SK-N-SH (cell line): ENCODE results near the gene SARDH. TPM values are rescaled to one million over a fixed set of nuclear protein-coding genes. Genes with fewer than 3 reads are reported as not detected.

Experiments
- CTCF ChIA-PET: fragments of 300-600, 350-600 bp; formaldehyde crosslinking; extraction: SDS; loops from one replicate; lab custom pipeline; 2021; lab: Yijun Ruan, JAX
- POLR2A ChIA-PET: fragments of 350-600 bp; sonication (Branson Sonifier 250); formaldehyde crosslinking; extraction: SDS; loops from one replicate; lab custom pipeline; 2020; ENCODE audit warnings: antibody characterized with exemption, inconsistent platforms; lab: Yijun Ruan, JAX
- DNase-seq: peaks from one replicate; pipeline ENCODE4 v3.0.0; 2012
- H2AFZ ChIP-seq: fragments of 200-600 bp; sonication (generic); 2 replicates; pipeline ENCODE4 v1.8.1; 2016; ENCODE audit warnings: antibody characterized with exemption, mild to moderate bottlenecking, low read depth
- H3F3A ChIP-seq: fragments of 200-600 bp; sonication (generic); replicated peaks from 2 replicates; pipeline ENCODE3; 2016; ENCODE audit warnings: antibody characterized with exemption, mild to moderate bottlenecking; ENCODE audit not compliant: insufficient read depth
- H3K27ac ChIP-seq, 2 experiments: fragments of 200-500 bp in 1 of 2; fragments of 200-600 bp in 1 of 2; sonication (Bioruptor generic) in 1 of 2; sonication (generic), shearing (Covaris generic) in 1 of 2; 2 replicates each; pipeline versions ENCODE4 v1.5.1 to v1.6.1; 2014 to 2016; ENCODE audit warnings: low read depth in 2 of 2, inconsistent platforms in 1 of 2, low read length in 1 of 2, mild to moderate bottlenecking in 1 of 2, mixed read lengths in 1 of 2
- H3K27me3 ChIP-seq: fragments of 200-600 bp; sonication (generic), shearing (Covaris generic); 2 replicates; pipeline ENCODE4 v1.6.1; 2016; ENCODE audit warnings: mixed run types; ENCODE audit not compliant: insufficient read depth
- H3K36me3 ChIP-seq, 2 experiments: fragments of 200-500 bp in 1 of 2; fragments of 200-600 bp in 1 of 2; sonication (Bioruptor generic) in 1 of 2; sonication (generic) in 1 of 2; replicated peaks in 1 of 2; 2 replicates each; pipeline versions ENCODE3 to v1.5.1; 2014 to 2016; ENCODE audit warnings: low read length in 1 of 2, mild to moderate bottlenecking in 1 of 2; ENCODE audit not compliant: insufficient read depth in 2 of 2, control insufficient read depth in 1 of 2
- H3K4me1 ChIP-seq, 2 experiments: fragments of 200-500 bp in 1 of 2; fragments of 200-600 bp in 1 of 2; sonication (Bioruptor generic) in 1 of 2; sonication (generic), shearing (Covaris generic) in 1 of 2; 2 replicates each; pipeline versions ENCODE4 v1.5.1 to v1.6.1; 2014 to 2016; ENCODE audit warnings: low read depth in 1 of 2, low read length in 1 of 2, mixed run types in 1 of 2; ENCODE audit not compliant: insufficient read depth in 2 of 2, control insufficient read depth in 1 of 2
- H3K4me2 ChIP-seq: fragments of 200-600 bp; sonication (generic), shearing (Covaris generic); 2 replicates; pipeline ENCODE4 v1.6.1; 2017; ENCODE audit warnings: mixed run types
- H3K4me3 ChIP-seq, 2 experiments: fragments of 200-500 bp in 1 of 2; fragments of 200-600 bp in 1 of 2; sonication (Bioruptor generic) in 1 of 2; sonication (generic), shearing (Covaris generic) in 1 of 2; 2 replicates each; pipeline versions ENCODE4 v1.5.1 to v1.8.1; 2014 to 2016; ENCODE audit warnings: low read depth in 2 of 2, inconsistent platforms in 1 of 2, low read length in 1 of 2, mild to moderate bottlenecking in 1 of 2, mixed read lengths in 1 of 2, moderate library complexity in 1 of 2
- H3K79me2 ChIP-seq: fragments of 200-600 bp; sonication (generic); 2 replicates; pipeline ENCODE4 v1.8.1; 2017; ENCODE audit warnings: mild to moderate bottlenecking; ENCODE audit not compliant: insufficient read depth
- H3K9ac ChIP-seq: fragments of 200-600 bp; sonication (generic); 2 replicates; pipeline ENCODE4 v1.6.1; 2017; ENCODE audit warnings: mixed run types
- H3K9me2 ChIP-seq: fragments of 200-600 bp; sonication (generic); 2 replicates; pipeline ENCODE4 v1.6.1; 2017; ENCODE audit warnings: mixed run types
- H3K9me3 ChIP-seq: fragments of 200-600 bp; sonication (generic); 2 replicates; pipeline ENCODE4 v1.6.1; 2017; ENCODE audit warnings: mixed run types, mild to moderate bottlenecking, moderate library complexity
- H4K20me1 ChIP-seq: fragments of 200-600 bp; sonication (generic); 2 replicates; pipeline ENCODE4 v1.6.1; 2017; ENCODE audit warnings: mild to moderate bottlenecking, mixed run types; ENCODE audit not compliant: insufficient read depth
- CHD2 ChIP-seq: fragments of 150-350 bp; IDR thresholded peaks from 2 replicates; pipeline ENCODE4 v1.6.1; 2018; ENCODE audit warnings: low read length; ENCODE audit not compliant: partially characterized antibody
- EP300 ChIP-seq, 2 experiments: IDR thresholded peaks; 2 replicates each; pipeline versions ENCODE4 v1.4.0 to v1.6.1; 2012; ENCODE audit warnings: borderline replicate concordance in 1 of 2, low read depth in 1 of 2, low read length in 1 of 2
- GABPA ChIP-seq: IDR thresholded peaks from 2 replicates; pipeline ENCODE4 v1.4.0; 2012; ENCODE audit warnings: low read depth, mild to moderate bottlenecking
- GATA2 ChIP-seq: sonication (generic); formaldehyde crosslinking; IDR thresholded peaks from 2 replicates; pipeline ENCODE4 v1.5.0; 2020; ENCODE audit warnings: mild to moderate bottlenecking, missing genetic modification reagents
- IRF3 ChIP-seq: fragments of 150-350 bp; IDR thresholded peaks from 2 replicates; pipeline ENCODE4 v1.6.1; 2016; ENCODE audit warnings: mild to moderate bottlenecking, low read depth, low read length
- JUND ChIP-seq: IDR thresholded peaks from 2 replicates; pipeline ENCODE4 v1.4.0; 2012
- MEF2A ChIP-seq: IDR thresholded peaks from 2 replicates; pipeline ENCODE4 v1.4.0; 2012; ENCODE audit warnings: low read depth, borderline replicate concordance
- MXI1 ChIP-seq: IDR thresholded peaks from 2 replicates; pipeline ENCODE4 v1.6.1; 2012; ENCODE audit warnings: mild to moderate bottlenecking, low read depth, low read length, improper control_type of control experiment
- NFIC ChIP-seq: IDR thresholded peaks from 2 replicates; pipeline ENCODE4 v1.4.0; 2012; ENCODE audit warnings: borderline replicate concordance
- POLR2AphosphoS5 ChIP-seq: IDR thresholded peaks from 2 replicates; pipeline ENCODE4 v1.6.1; 2012; ENCODE audit warnings: low read depth, low read length
- RAD21 ChIP-seq: IDR thresholded peaks from 2 replicates; pipeline ENCODE4 v1.6.1; 2012; ENCODE audit warnings: mild to moderate bottlenecking, low read length
- RCOR1 ChIP-seq: fragments of 150-350 bp; IDR thresholded peaks from 2 replicates; pipeline ENCODE4 v1.6.1; 2017; ENCODE audit warnings: antibody characterized with exemption, low read length
- RXRA ChIP-seq: IDR thresholded peaks from 2 replicates; pipeline ENCODE4 v1.4.0; 2012; ENCODE audit warnings: low read depth, mild to moderate bottlenecking, borderline replicate concordance
- SIN3A ChIP-seq: IDR thresholded peaks from 2 replicates; pipeline ENCODE4 v1.6.1; 2012; ENCODE audit warnings: low read depth, mild to moderate bottlenecking, low read length, moderate library complexity, borderline replicate concordance
- SMC3 ChIP-seq: IDR thresholded peaks from 2 replicates; pipeline ENCODE4 v1.6.1; 2012; ENCODE audit warnings: low read depth, low read length, improper control_type of control experiment
- TCF12 ChIP-seq: IDR thresholded peaks from 2 replicates; pipeline ENCODE4 v1.4.0; 2012
- WGBS: methylation state at CpG from one replicate; pipeline ENCODE4 v1.1.6; 2017; ENCODE audit warnings: low lambda C conversion rate; 5-methylcytosine and 5-hydroxymethylcytosine counted together
- polyA plus RNA-seq, 3 experiments: library from polyadenylated mRNA; depleted of rRNA; stranded (reverse); fragments of >200 nt; gene quantifications; 2 replicates each; pipeline ENCODE4 v1.2.3, GENCODE V29; 2012
- TF ChIP-seq, protein P1 (sequence below): IDR thresholded peaks from 2 replicates; pipeline ENCODE4 v1.4.0; 2012; ENCODE audit warnings: low read depth, borderline replicate concordance
- TF ChIP-seq, protein P2 (sequence below): fragments of 150-350 bp; IDR thresholded peaks from 2 replicates; pipeline ENCODE4 v1.6.1; 2017; ENCODE audit warnings: antibody characterized with exemption, low read length, low read depth, borderline replicate concordance

SARDH gene
- polyA plus RNA-seq, 1 of the 3 experiments (the other 2 are of a cell fraction) = 5.9 TPM

DNA sequence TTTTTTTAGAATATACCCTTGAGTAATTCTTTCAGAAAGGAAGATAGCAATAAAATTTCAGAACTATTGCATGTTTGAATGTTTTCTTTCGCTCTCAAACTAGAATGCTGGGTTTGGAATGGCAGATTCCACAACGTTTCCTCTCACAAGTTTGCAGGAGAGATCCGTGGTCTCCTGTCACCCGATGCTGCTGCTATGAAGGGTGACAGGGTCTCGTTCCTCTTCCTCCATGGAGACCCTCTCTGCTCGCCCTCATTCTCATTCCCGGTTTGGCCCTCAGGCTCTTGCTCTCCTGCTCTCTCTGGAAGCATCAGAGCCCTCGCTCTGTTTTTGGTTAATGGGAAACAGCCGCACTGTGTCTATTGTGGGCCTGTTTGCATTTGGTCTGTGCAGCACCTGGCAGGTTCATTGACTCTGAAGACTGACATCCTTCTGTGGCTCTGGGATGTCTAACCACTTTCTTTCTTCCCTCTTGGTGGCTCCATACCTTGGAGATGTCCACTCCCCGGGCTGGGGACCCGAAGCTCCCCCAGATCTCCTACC is 116.4 kb downstream of the SARDH start:
- peaks cover 21% of the 10 kb centered on the region; the same call in 1 of the 2 replicates for H3K27me3 ChIP-seq
- DNase-seq = peak; percentile 51
- no peaks in the 10 kb centered on the region for H3F3A ChIP-seq
- H3K4me2 ChIP-seq = no peak overlapping the region
- H3K9me2 ChIP-seq = no peaks in the 10 kb centered on the region
- no peak overlapping the region for H2AFZ ChIP-seq
- POLR2A ChIA-PET = interaction anchor here (1.2 kb wide), 1 partner anchor 14 kb away, joined by 3 read pairs; the partner anchor contains the start of gene DBH
- H3K9me3 ChIP-seq = no peaks in the 10 kb centered on the region
- peaks cover 0 to 19% of the 10 kb centered on the region in 2 experiments; a peak in 1 of 4 replicates for H3K4me1 ChIP-seq
- no peak overlapping the region for H3K9ac ChIP-seq
- no peak overlapping the region for H3K4me3 ChIP-seq
- no peaks in the 10 kb centered on the region for H3K36me3 ChIP-seq
- WGBS = 34% methylated on average over 10 of the region's 11 CpGs
- peak overlapping the region in 1 of 2 experiments; percentile 87; a peak in 2 of 4 replicates for H3K27ac ChIP-seq
- no peaks in the 10 kb centered on the region for H3K79me2 ChIP-seq
- no peak for TF ChIP-seq MXI1
- no peak for TF ChIP-seq JUND
- TF ChIP-seq SMC3 = no peak
- TF ChIP-seq RAD21 = peak; percentile 17; the same call in 1 of the 2 replicates
- no peak for TF ChIP-seq RXRA
- peak in 1 of 2 experiments; percentile 60; a peak in 1 of 4 replicates for TF ChIP-seq EP300 (IDR thresholded peaks at IDR 0.05; ENCODE audit: borderline replicate concordance in 1 of 2, low read depth in 1 of 2, low read length in 1 of 2)
- no peak for TF ChIP-seq IRF3
- H4K20me1 ChIP-seq = no peaks in the 10 kb centered on the region
- CTCF ChIA-PET = interaction anchor here (0.9 to 1.0 kb wide), 2 partner anchors 26 to 120 kb away, joined by 3 read pairs; no protein-coding TSS in a partner anchor

- no peaks in the 10 kb centered on the region for H3K9me2 ChIP-seq
- TF ChIP-seq IRF3 = no peak
- TF ChIP-seq, protein P1, sequence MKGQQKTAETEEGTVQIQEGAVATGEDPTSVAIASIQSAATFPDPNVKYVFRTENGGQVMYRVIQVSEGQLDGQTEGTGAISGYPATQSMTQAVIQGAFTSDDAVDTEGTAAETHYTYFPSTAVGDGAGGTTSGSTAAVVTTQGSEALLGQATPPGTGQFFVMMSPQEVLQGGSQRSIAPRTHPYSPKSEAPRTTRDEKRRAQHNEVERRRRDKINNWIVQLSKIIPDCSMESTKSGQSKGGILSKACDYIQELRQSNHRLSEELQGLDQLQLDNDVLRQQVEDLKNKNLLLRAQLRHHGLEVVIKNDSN = no peak
- no peak for TF ChIP-seq RAD21
- TF ChIP-seq, protein P2, sequence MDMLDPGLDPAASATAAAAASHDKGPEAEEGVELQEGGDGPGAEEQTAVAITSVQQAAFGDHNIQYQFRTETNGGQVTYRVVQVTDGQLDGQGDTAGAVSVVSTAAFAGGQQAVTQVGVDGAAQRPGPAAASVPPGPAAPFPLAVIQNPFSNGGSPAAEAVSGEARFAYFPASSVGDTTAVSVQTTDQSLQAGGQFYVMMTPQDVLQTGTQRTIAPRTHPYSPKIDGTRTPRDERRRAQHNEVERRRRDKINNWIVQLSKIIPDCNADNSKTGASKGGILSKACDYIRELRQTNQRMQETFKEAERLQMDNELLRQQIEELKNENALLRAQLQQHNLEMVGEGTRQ = no peak
- TF ChIP-seq CHD2 = no peak
- no peak for TF ChIP-seq TCF12
- TF ChIP-seq MXI1 = no peak
- TF ChIP-seq MEF2A = no peak
- no peak for TF ChIP-seq EP300 (IDR thresholded peaks at IDR 0.05; ENCODE audit: borderline replicate concordance in 1 of 2, low read depth in 1 of 2, low read length in 1 of 2)
- TF ChIP-seq POLR2AphosphoS5 = no peak
- TF ChIP-seq GATA2 (CRISPR knock-in tag) = no peak
- no peak for TF ChIP-seq NFIC
- TF ChIP-seq SIN3A = no peak
- TF ChIP-seq RCOR1 = no peak
- no peak for TF ChIP-seq GABPA
- TF ChIP-seq, all 33 proteins: peak for 0
- Histone ChIP-seq H3K79me2 (no peaks in the 10 kb centered on the region), H3K27ac (peak overlapping the region in 1 of 2 experiments; percentile 28; a peak in 1 of 4 replicates), H3F3A (no peaks in the 10 kb centered on the region), H4K20me1 (no peaks in the 10 kb centered on the region), H3K4me2 (no peak overlapping the region), H2AFZ (no peak overlapping the region), H3K9me3 (no peaks in the 10 kb centered on the region), H3K36me3 (no peaks in the 10 kb centered on the region), H3K9ac (no peak overlapping the region), H3K4me1 (peaks cover 0 to 30% of the 10 kb centered on the region in 2 experiments; a peak in 1 of 4 replicates), H3K4me3 (no peak overlapping the region), H3K27me3 (peaks cover 21% of the 10 kb centered on the region; the same call in 1 of the 2 replicates)
- WGBS = 55% methylated on average over 8 of the region's 8 CpGs
- DNase-seq = no peak
- CTCF ChIA-PET = interaction anchor here (1.3 kb wide), 1 partner anchor 13 kb away, joined by 4 read pairs; no protein-coding TSS in a partner anchor
- POLR2A ChIA-PET = interaction anchor here (1.1 kb wide), 1 partner anchor 11 kb away, joined by 3 read pairs; no protein-coding TSS in a partner anchor
Observed at GRCh38 chr9:133619791-133620190, 118.4 kb downstream of the SARDH start.
